ENCODE data around the gene LSM8. TPM values are rescaled to one million over a fixed set of nuclear protein-coding genes. Genes with fewer than 3 reads are reported as not detected.
A peak's percentile ranks its signal among the peaks of the same experiment; 100 is the strongest.

Gene LSM8
- total RNA-seq, 1 donor from 2014 or later = 30.8 TPM

GRCh38 chr7:118175740-118176139, 8.2 kb upstream of the LSM8 start:
- no peak overlapping the region for H3K4me3 ChIP-seq (ENCODE audit: low read depth, low read length)
- DNase-seq (ENCODE audit: low read depth) = peak; percentile 64
- no peaks in the 10 kb centered on the region for H3K36me3 ChIP-seq (ENCODE audit: control insufficient read depth, insufficient read depth, low read length)
- H3K27me3 ChIP-seq (ENCODE audit: control insufficient read depth, insufficient read depth, low read length) = no peaks in the 10 kb centered on the region
- FAIRE-seq = no peak
- no peak for TF ChIP-seq CTCF (IDR thresholded peaks at IDR 0.05; ENCODE audit: insufficient read depth, low read length, severe bottlenecking)

- no peaks in the 10 kb centered on the region for H3K36me3 ChIP-seq (ENCODE audit: control insufficient read depth, insufficient read depth, low read length)
- no peak for TF ChIP-seq CTCF (IDR thresholded peaks at IDR 0.05; ENCODE audit: insufficient read depth, low read length, severe bottlenecking)
- H3K4me3 ChIP-seq (ENCODE audit: low read depth, low read length) = no peak overlapping the region
- no peaks in the 10 kb centered on the region for H3K27me3 ChIP-seq (ENCODE audit: control insufficient read depth, insufficient read depth, low read length)
- no peak for FAIRE-seq
- no peak for DNase-seq (ENCODE audit: low read depth)
Measured at GRCh38 chr7:118179191-118179590, 4.8 kb upstream of the LSM8 start.

GRCh38 chr7:118182593-118183427, 1.2 kb upstream of the LSM8 start:
- peak overlapping the region; percentile 68 for H3K4me3 ChIP-seq (ENCODE audit: low read depth, low read length)
- no peaks in the 10 kb centered on the region for H3K36me3 ChIP-seq (ENCODE audit: control insufficient read depth, insufficient read depth, low read length)
- DNase-seq (ENCODE audit: low read depth) (no peak), FAIRE-seq (no peak)
- no peaks in the 10 kb centered on the region for H3K27me3 ChIP-seq (ENCODE audit: control insufficient read depth, insufficient read depth, low read length)
- no peak for TF ChIP-seq CTCF (IDR thresholded peaks at IDR 0.05; ENCODE audit: insufficient read depth, low read length, severe bottlenecking)

GRCh38 chr7:118183428-118183785, 557 bp upstream of the LSM8 start:
- TF ChIP-seq CTCF (IDR thresholded peaks at IDR 0.05; ENCODE audit: insufficient read depth, low read length, severe bottlenecking) = no peak

GRCh38 chr7:118184565-118184940, 589 bp downstream of the LSM8 start:
- FAIRE-seq (no peak), DNase-seq (ENCODE audit: low read depth) (peak; percentile 11)
- Histone ChIP-seq H3K36me3 (ENCODE audit: control insufficient read depth, insufficient read depth, low read length) (peaks cover 4% of the 10 kb centered on the region), H3K27me3 (ENCODE audit: control insufficient read depth, insufficient read depth, low read length) (no peaks in the 10 kb centered on the region), H3K4me3 (ENCODE audit: low read depth, low read length) (peak overlapping the region; percentile 68)
- no peak for TF ChIP-seq CTCF (IDR thresholded peaks at IDR 0.05; ENCODE audit: insufficient read depth, low read length, severe bottlenecking)

More at GRCh38 chr7:118183428-118183785, 557 bp upstream of the LSM8 start:
- DNase-seq (ENCODE audit: low read depth) (peak; percentile 11), FAIRE-seq (no peak)
- Histone ChIP-seq H3K4me3 (ENCODE audit: low read depth, low read length) (peak overlapping the region; percentile 68), H3K27me3 (ENCODE audit: control insufficient read depth, insufficient read depth, low read length) (no peaks in the 10 kb centered on the region), H3K36me3 (ENCODE audit: control insufficient read depth, insufficient read depth, low read length) (no peaks in the 10 kb centered on the region)

Measured in bronchial epithelial cell (primary cell).